GM18511 (cell line): ENCODE results near the gene CHRDL1.
A peak's percentile ranks its signal among the peaks of the same experiment; 100 is the strongest.

Source experiments
- ATAC-seq: cut with Tn5 transposase; IDR thresholded peaks from one replicate; pipeline ENCODE4 v1.9.1; 2021; ENCODE audit warnings: mild to moderate bottlenecking, moderate library complexity; ENCODE audit not compliant: unreplicated experiment

The CHRDL1 gene

GRCh38 chrX:110743679-110744340 lies 51.8 kb downstream of the CHRDL1 start:
- ATAC-seq, result peak; percentile 78

- no peak for ATAC-seq
These were observed 54.3 kb downstream of the CHRDL1 start for GRCh38 chrX:110741213-110741796.

GRCh38 chrX:110734894-110735541 lies 60.6 kb downstream of the CHRDL1 start:
- no peak for ATAC-seq

GRCh38 chrX:110734271-110734670 lies 61.3 kb downstream of the CHRDL1 start:
- ATAC-seq, result no peak

- no peak for ATAC-seq
These were observed 62.5 kb downstream of the CHRDL1 start for GRCh38 chrX:110733166-110733565.

- ATAC-seq, result no peak
These were observed 63.4 kb downstream of the CHRDL1 start for GRCh38 chrX:110732266-110732665.

GRCh38 chrX:110723844-110724243 lies 71.8 kb downstream of the CHRDL1 start:
- no peak for ATAC-seq

GRCh38 chrX:110722135-110722534 lies 73.5 kb downstream of the CHRDL1 start:
- ATAC-seq, result no peak

- no peak for ATAC-seq
These were observed 82.0 kb downstream of the CHRDL1 start for GRCh38 chrX:110713666-110714065.

GRCh38 chrX:110706446-110706845 lies 89.2 kb downstream of the CHRDL1 start:
- ATAC-seq, result no peak

- ATAC-seq, result no peak
These were observed 92.0 kb downstream of the CHRDL1 start for GRCh38 chrX:110703641-110704040.

GRCh38 chrX:110699109-110699508 lies 96.5 kb downstream of the CHRDL1 start:
- peak; percentile 54 for ATAC-seq

GRCh38 chrX:110698696-110699095 lies 96.9 kb downstream of the CHRDL1 start:
- peak; percentile 81 for ATAC-seq

- no peak for ATAC-seq
These were observed 102.8 kb downstream of the CHRDL1 start for GRCh38 chrX:110692866-110693265.

GRCh38 chrX:110691446-110691845 lies 104.2 kb downstream of the CHRDL1 start:
- ATAC-seq, result no peak

GRCh38 chrX:110684653-110685052 lies 111.0 kb downstream of the CHRDL1 start:
- ATAC-seq, result no peak

- ATAC-seq, result no peak
These were observed 111.7 kb downstream of the CHRDL1 start for GRCh38 chrX:110683925-110684324.

GRCh38 chrX:110678591-110678990 lies 117.0 kb downstream of the CHRDL1 start:
- no peak for ATAC-seq

GRCh38 chrX:110675886-110676285 lies 119.7 kb downstream of the CHRDL1 start:
- ATAC-seq, result no peak

GRCh38 chrX:110671068-110671803 lies 124.4 kb downstream of the CHRDL1 start:
- peak; percentile 97 for ATAC-seq

- ATAC-seq, result no peak
These were observed 126.0 kb downstream of the CHRDL1 start for GRCh38 chrX:110669572-110669971.

- no peak for ATAC-seq
These were observed 127.9 kb downstream of the CHRDL1 start for GRCh38 chrX:110667706-110668105.
